Adrenal gland (tissue), 12 donors: ENCODE data around the gene ENAH. TPM values are rescaled to one million over a fixed set of nuclear protein-coding genes. Genes with fewer than 3 reads are reported as not detected.
A peak's percentile ranks its signal among the peaks of the same experiment; 100 is the strongest.

Experiments
- DNase-seq, 7 donors: peaks; one replicate each; pipeline ENCODE4 v3.0.0-alpha.2; 2019 to 2020
- H3K27ac ChIP-seq, 5 donors: fragments of 200-600 bp; sonication (generic) in 4 of 5; 1 replicate in 3 of 5; 2 replicates in 2 of 5; pipeline versions ENCODE4 v1.5.1 to v1.8.0; 2016 to 2020; ENCODE audit warnings: mild to moderate bottlenecking in 1 of 5
- H3K27me3 ChIP-seq: fragments of 200-600 bp; 2 replicates; pipeline ENCODE4 v1.8.0; 2021
- H3K36me3 ChIP-seq, 2 donors: fragments of 200-600 bp; replicated peaks in 1 of 2; 1 replicate in 1 of 2; 2 replicates in 1 of 2; pipeline versions ENCODE4 v1.5.1 to v1.8.0; 2018 to 2022
- H3K4me1 ChIP-seq, 2 donors: fragments of 200-600 bp; replicated peaks in 1 of 2; 1 replicate in 1 of 2; 2 replicates in 1 of 2; pipeline versions ENCODE4 v1.5.1 to v1.8.0; 2018 to 2021
- H3K4me3 ChIP-seq, 4 donors: fragments of 200-600 bp; sonication (generic) in 3 of 4; one replicate each; pipeline ENCODE4 v1.5.1; 2016 to 2018
- H3K9me3 ChIP-seq, 3 donors: fragments of 200-600 bp; sonication (generic) in 1 of 3; replicated peaks in 1 of 3; 1 replicate in 2 of 3; 2 replicates in 1 of 3; pipeline versions ENCODE4 v1.5.1 to v1.8.0; 2016 to 2021
- CTCF ChIP-seq, 6 experiments: fragments of 450-650 bp in 4 of 6; fragments of 200-600 bp in 2 of 6; sonication (generic) in 1 of 6; IDR thresholded peaks; 1 replicate in 5 of 6; 2 replicates in 1 of 6; pipeline versions ENCODE4 v1.5.1 to v1.8.0; 2016 to 2021; ENCODE audit warnings: antibody characterized with exemption in 6 of 6, mild to moderate bottlenecking in 2 of 6, moderate library complexity in 1 of 6
- POLR2A ChIP-seq, 2 donors: fragments of 450-650 bp; IDR thresholded peaks; one replicate each; pipeline ENCODE4 v1.6.1; 2017; ENCODE audit warnings: antibody characterized with exemption in 2 of 2, mild to moderate bottlenecking in 2 of 2, moderate library complexity in 1 of 2
- WGBS, 4 donors: extraction: QIAGEN DNeasy Blood & Tissue Kit in 2 of 4; methylation state at CpG; one replicate each; pipeline versions ENCODE4 v1.1.5 to v1.1.7; 2013 to 2017; 5-methylcytosine and 5-hydroxymethylcytosine counted together
- intact Hi-C, 2 donors: fragments of 100-400 bp; cut with DNase I; formaldehyde crosslinking; loops; one replicate each; pipeline versions ENCODE4 v1.14.1 to v1.15.0; 2022 to 2023
- polyA plus RNA-seq, 3 donors: library from polyadenylated mRNA; stranded (reverse); fragments of 200-250 nt in 2 of 3; fragments of 350-450 nt in 1 of 3; fragmentation: Illumina TruSeq in 1 of 3; extraction: RNeasy Lipid Tissue Mini Kit (QIAGEN cat#74804) in 1 of 3; gene quantifications; one replicate each; pipeline ENCODE4 v1.2.3, GENCODE V29; 2013 to 2014
- total RNA-seq, 9 donors: library from RNA; depleted of rRNA in 4 of 9; stranded (reverse); fragments of >200 nt in 4 of 9; fragments of 120-200 nt in 1 of 9; fragmentation: NEBNext Ultra II Directional in 1 of 9; extraction: Animal tissue kit (Norgen Biotek cat#: 25700) in 1 of 9; gene quantifications; one replicate each; pipeline versions ENCODE4 v1.1.0 to v1.2.4, GENCODE V29; 2013 to 2023
- donor health status: healthy with polysubstance abuse.
- donor health status: Bipolar disorder and iron deficiency.
- donor health status: DM: yes; HTN: yes; CAD: no.
- donor health status: DM: no; HTN: no; CAD: no.
- donor health status: DM: no; HTN: no; CAD: no.
- donor health status: DM: yes; HTN: yes; CAD: no.

Gene ENAH
- total and polyA plus RNA-seq, 12 donors: 10.0 to 142 (median 71.9) TPM

GRCh38 chr1:225577241-225577640, 75.7 kb downstream of the ENAH start:
- H3K27me3 ChIP-seq: no peaks in the 10 kb centered on the region
- 69 to 84% (median 79%) methylated on average over 2 of the region's 2 CpGs for WGBS, 4 donors
- H3K4me1 ChIP-seq: peaks cover 5 to 19% of the 10 kb centered on the region in 2 donors
- TF ChIP-seq POLR2A (IDR thresholded peaks at IDR 0.05) (no peak), CTCF (IDR thresholded peaks at IDR 0.05) (no peak)
- no peaks in the 10 kb centered on the region for H3K9me3 ChIP-seq
- H3K27ac ChIP-seq: no peak overlapping the region
- no peak overlapping the region for H3K4me3 ChIP-seq
- intact Hi-C loops: no loop called here
- no peaks in the 10 kb centered on the region for H3K36me3 ChIP-seq
- no peak for DNase-seq

GRCh38 chr1:225573216-225573615, 79.7 kb downstream of the ENAH start:
- Histone ChIP-seq H3K36me3 (no peaks in the 10 kb centered on the region), H3K4me3 (no peak overlapping the region), H3K27me3 (no peaks in the 10 kb centered on the region), H3K4me1 (peaks cover 12 to 13% of the 10 kb centered on the region in 2 donors), H3K27ac (no peak overlapping the region), H3K9me3 (no peaks in the 10 kb centered on the region)
- TF ChIP-seq CTCF (IDR thresholded peaks at IDR 0.05): no peak
- intact Hi-C loops: loop anchor here in 1 of 2 donors (5.0 kb wide), 1 partner anchor 79 kb away; the partner anchor contains the start of gene ENAH
- 78 to 89% (median 84%) methylated on average over 2 of the region's 2 CpGs for WGBS, 4 donors
- DNase-seq: no peak

GRCh38 chr1:225572422-225572821, 80.5 kb downstream of the ENAH start:
- H3K27ac ChIP-seq: peak overlapping the region in 1 of 5 donors; percentile 18
- peaks cover 17 to 20% of the 10 kb centered on the region in 2 donors for H3K4me1 ChIP-seq
- TF ChIP-seq POLR2A (IDR thresholded peaks at IDR 0.05) (no peak), CTCF (IDR thresholded peaks at IDR 0.05) (peak; percentile 16 to 50 (median 41))
- peak in 3 of 7 donors; percentile 22 to 51 (median 37) for DNase-seq
- no peaks in the 10 kb centered on the region for H3K36me3 ChIP-seq
- no peak overlapping the region for H3K4me3 ChIP-seq
- no peaks in the 10 kb centered on the region for H3K9me3 ChIP-seq
- no peaks in the 10 kb centered on the region for H3K27me3 ChIP-seq
- 39 to 52% (median 47%) methylated on average over 3 of the region's 3 CpGs for whole genome bisulfite sequencing, 4 donors
- intact Hi-C loops: loop anchor here in 1 of 2 donors (5.0 kb wide), 1 partner anchor 80 kb away; the partner anchor contains the start of gene ENAH

GRCh38 chr1:225567789-225568188, 85.1 kb downstream of the ENAH start:
- Histone ChIP-seq H3K36me3 (no peaks in the 10 kb centered on the region), H3K27me3 (no peaks in the 10 kb centered on the region), H3K9me3 (no peaks in the 10 kb centered on the region), H3K4me3 (no peak overlapping the region), H3K4me1 (peaks cover 17 to 28% of the 10 kb centered on the region in 2 donors), H3K27ac (peak overlapping the region in 2 of 5 donors; percentile 4 to 28)
- no peak for DNase-seq
- 63 to 74% (median 70%) methylated on average over 2 of the region's 2 CpGs for WGBS, 4 donors
- intact Hi-C loops: no loop called here
- TF ChIP-seq CTCF (IDR thresholded peaks at IDR 0.05): peak in 2 of 6 experiments; percentile 21 to 29
- no peak for TF ChIP-seq POLR2A (IDR thresholded peaks at IDR 0.05)
